WI38 (cell line): ENCODE results near the gene PARK7.

Source experiments
- H3K4me3 ChIP-seq: 2 replicates; pipeline ENCODE4 v1.5.1; 2011; ENCODE audit warnings: low read depth, mild to moderate bottlenecking, control low read depth, low read length
- TF ChIP-seq, protein P1 (sequence below): IDR thresholded peaks from 2 replicates; pipeline ENCODE4 v1.5.1; 2012; ENCODE audit warnings: low read depth, mild to moderate bottlenecking, control low read depth, low read length

PARK7 gene

GRCh38 chr1:8004803-8005573, 43.5 kb downstream of the PARK7 start:
- peak overlapping the region; percentile 33 for H3K4me3 ChIP-seq
- TF ChIP-seq, protein P1, sequence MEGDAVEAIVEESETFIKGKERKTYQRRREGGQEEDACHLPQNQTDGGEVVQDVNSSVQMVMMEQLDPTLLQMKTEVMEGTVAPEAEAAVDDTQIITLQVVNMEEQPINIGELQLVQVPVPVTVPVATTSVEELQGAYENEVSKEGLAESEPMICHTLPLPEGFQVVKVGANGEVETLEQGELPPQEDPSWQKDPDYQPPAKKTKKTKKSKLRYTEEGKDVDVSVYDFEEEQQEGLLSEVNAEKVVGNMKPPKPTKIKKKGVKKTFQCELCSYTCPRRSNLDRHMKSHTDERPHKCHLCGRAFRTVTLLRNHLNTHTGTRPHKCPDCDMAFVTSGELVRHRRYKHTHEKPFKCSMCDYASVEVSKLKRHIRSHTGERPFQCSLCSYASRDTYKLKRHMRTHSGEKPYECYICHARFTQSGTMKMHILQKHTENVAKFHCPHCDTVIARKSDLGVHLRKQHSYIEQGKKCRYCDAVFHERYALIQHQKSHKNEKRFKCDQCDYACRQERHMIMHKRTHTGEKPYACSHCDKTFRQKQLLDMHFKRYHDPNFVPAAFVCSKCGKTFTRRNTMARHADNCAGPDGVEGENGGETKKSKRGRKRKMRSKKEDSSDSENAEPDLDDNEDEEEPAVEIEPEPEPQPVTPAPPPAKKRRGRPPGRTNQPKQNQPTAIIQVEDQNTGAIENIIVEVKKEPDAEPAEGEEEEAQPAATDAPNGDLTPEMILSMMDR = no peak

DNA sequence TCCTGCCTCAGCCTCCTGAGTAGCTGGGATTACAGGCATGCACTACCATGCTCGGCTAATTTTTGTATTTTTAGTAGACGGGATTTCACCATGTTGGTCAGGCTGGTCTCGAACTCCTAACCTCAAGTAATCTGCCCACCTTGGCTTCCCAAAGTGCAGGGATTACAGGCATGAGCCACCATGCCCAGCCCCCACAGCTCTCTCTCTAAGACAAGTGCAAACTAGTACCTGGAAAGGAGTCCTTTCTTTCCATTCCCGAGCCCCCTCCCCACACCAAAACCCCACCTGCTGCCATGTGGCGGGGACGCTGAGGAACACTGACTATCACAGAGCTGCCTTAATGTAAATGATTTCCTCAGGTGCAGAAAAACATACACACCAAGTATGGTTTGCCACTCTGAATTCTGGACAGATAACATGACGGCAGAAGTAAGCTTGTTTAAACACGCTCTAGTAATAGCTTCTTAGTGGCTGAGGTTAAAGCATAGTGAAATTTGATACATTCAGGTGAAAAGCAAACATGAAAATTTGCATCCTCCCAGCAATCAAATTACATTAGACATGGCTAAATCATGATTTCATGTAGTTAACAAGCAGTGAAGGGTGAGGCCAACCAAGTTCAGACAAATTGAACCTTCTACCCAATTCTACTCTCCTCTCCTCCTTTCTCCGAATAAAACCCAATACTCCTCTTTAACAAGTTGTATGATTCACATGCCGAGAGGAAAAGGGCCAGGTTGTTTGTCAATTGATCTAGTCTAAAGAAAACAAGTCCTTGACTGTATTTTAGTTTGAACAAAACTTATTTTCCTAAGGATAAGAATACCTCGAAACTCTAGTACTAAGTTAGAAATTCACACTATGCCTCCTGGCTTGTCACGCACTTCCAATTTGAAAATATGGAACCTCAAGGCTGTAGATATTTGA, 44.8 kb downstream of the PARK7 start:
- TF ChIP-seq, protein P1 = no peak
- H3K4me3 ChIP-seq = no peak overlapping the region

DNA sequence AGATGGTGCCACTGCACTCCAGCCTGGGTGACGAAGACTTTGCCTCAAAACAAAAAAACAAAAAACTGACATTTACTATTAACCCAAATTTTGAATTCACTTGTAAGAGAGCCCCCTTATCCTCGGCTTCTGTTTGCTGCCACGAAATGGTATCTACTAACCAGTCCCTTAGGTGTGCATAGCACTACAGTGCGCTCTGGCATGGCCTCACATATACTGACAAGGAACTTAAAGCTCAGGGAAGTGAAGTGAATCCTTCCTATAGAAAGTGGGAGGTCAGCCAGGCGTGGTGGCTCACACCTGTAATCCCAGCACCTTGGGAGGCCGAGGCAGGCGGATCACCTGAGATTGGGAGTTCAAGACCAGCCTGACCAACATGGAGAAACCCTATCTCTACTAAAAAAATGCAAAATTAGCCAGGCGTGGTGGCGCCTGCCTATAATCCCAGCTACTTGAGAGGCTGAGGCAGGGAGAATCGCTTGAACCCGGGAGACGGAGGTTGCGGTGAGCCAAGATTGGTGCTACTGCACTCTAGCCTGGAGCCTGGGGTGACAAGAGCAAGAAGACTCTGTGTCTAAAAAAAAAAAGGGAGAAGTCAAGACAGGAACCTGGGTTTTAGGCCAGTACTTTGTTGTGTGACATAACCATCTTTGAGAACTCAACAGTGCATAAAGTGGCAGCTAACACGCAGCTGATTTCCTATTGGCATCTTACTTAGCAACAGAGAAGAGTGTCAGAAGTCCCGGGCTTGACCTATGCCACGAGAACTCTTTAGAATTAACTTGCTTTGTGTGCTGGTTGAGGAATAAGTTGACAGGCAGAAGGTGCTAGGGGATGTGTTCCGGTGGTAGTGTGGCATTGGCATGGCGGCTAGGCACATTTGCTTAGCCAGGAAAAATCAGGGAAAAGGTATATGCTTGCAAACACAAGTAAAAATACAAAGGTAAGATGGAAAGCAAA, 47.8 kb downstream of the PARK7 start:
- no peak overlapping the region for H3K4me3 ChIP-seq
- TF ChIP-seq, protein P1 = no peak

DNA sequence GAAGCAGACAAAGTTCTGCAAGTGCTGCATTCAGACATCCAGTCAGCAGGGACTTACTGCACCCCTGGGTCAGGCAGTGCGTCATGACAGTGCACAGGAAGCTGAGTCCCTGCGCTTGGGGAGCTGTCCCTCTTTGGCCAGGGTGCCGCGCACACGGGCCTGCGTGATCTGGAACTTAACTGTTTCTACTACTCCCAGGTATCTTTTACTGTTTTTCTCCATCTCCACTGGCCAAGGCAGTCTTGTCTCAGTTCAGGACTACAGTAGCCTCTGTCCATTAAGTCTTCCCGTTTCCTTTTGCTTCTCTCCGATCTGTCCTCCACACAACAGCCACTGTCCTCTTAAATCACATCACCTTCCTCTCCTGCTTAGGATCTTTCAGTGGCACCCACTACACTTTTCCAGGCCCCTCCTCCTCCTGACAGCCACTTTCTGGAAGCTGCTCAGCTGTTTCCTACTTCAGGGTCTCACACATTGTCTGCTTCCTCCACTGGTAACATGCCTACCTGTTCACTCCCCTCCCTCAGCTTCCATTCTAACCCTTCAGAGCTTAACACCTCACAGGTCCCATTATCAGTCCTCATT, 48.7 kb downstream of the PARK7 start:
- no peak overlapping the region for H3K4me3 ChIP-seq
- TF ChIP-seq, protein P1 = no peak

DNA sequence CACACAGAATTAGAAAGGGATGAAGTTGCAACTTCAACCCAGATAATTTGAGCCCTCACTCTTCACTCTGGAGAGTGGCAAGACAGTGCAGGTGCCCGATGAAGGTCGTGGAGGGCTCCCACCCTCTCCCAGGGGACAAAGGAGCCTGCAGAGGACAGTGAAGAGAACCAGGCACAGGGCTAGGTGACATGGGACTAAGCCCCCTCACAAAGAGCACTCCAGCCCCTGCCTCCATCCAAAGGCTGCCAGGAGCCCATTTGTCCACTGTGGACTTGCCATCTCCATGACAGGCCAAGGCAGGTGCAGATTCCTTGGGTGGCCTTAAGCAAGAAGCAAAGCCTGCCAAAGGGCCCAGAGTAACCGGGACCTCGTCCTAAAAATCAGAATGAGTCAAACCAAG, 49.5 kb downstream of the PARK7 start:
- TF ChIP-seq, protein P1 = no peak
- H3K4me3 ChIP-seq = no peak overlapping the region

DNA sequence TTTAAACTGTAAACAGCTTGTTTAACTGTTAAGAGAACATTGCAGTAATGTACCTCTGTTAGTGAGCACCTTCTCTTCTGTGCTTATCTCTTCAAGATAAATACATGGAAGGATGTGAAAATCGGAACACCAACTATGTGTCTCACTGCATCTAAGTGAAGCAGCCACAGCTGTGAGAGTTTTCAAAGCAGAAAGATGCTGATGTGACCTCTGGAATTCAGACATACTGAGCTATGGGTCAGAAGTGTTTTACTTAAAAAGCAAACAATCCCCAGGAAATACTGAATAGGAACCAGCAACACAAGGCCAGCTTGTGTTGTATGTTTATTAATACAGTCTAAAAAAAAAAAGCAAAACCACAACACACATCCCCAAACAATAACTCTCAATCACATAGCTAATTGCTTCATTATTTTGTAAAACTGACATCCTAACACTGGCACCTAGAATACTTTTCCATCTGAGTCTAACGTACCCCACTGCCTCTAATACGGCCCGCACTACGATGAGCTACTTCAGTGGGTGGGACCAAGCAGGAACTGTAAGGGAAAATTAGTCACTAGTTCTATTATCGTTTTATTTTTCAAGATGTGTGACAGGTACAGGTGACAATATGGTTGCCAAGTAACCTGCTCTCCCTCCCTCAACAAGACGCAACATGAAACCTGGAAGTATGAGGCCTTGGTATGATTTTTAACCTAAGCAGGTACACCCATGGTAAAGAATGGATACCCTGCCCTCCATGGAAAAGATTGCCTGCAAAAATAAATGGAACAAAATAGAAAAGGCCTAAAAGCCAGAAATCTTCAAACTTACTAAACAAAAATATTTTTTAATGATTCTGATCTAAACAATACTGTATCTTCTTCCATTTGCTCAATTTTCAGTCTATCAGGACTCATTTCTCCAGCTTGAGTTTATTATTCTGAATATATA, 50.7 kb downstream of the PARK7 start:
- TF ChIP-seq, protein P1 = no peak
- H3K4me3 ChIP-seq = no peak overlapping the region
